GM21390 (cell line): ENCODE data around the gene XDH.

ENCODE experiments used
- ATAC-seq: cut with Tn5 transposase; IDR thresholded peaks from one replicate; pipeline ENCODE4 v1.9.1; 2021; ENCODE audit not compliant: unreplicated experiment

The XDH gene

GRCh38 chr2:31414601-31415241, at the start of gene XDH:
Gene XDH (minus strand): TSS chr2:31414742. CDS start chr2:31414666, 76 bp downstream.
- no peak for ATAC-seq

- ATAC-seq = no peak
These were observed 43.1 kb upstream of the XDH start for GRCh38 chr2:31457651-31458050.

- ATAC-seq = no peak
These were observed 32.3 kb upstream of the XDH start for GRCh38 chr2:31446848-31447247.

- ATAC-seq = no peak
These were observed 27.8 kb upstream of the XDH start for GRCh38 chr2:31442376-31442775.

GRCh38 chr2:31440764-31441163, 26.2 kb upstream of the XDH start:
- no peak for ATAC-seq

- ATAC-seq = no peak
These were observed 20.4 kb upstream of the XDH start for GRCh38 chr2:31434911-31435310.

- ATAC-seq = no peak
These were observed 19.0 kb upstream of the XDH start for GRCh38 chr2:31433541-31433940.

GRCh38 chr2:31430439-31431165, 16.1 kb upstream of the XDH start:
- ATAC-seq = no peak

GRCh38 chr2:31429759-31430438, 15.4 kb upstream of the XDH start:
- no peak for ATAC-seq

- ATAC-seq = no peak
These were observed 14.5 kb upstream of the XDH start for GRCh38 chr2:31429040-31429439.

GRCh38 chr2:31428001-31428418, 13.5 kb upstream of the XDH start:
- ATAC-seq = no peak

GRCh38 chr2:31426096-31426495, 11.6 kb upstream of the XDH start:
- ATAC-seq = no peak

- no peak for ATAC-seq
These were observed 7.1 kb upstream of the XDH start for GRCh38 chr2:31421634-31422033.

- ATAC-seq = no peak
These were observed 6.4 kb upstream of the XDH start for GRCh38 chr2:31420936-31421335.

GRCh38 chr2:31419386-31419785, 4.8 kb upstream of the XDH start:
- no peak for ATAC-seq

- ATAC-seq = no peak
These were observed 879 bp upstream of the XDH start for GRCh38 chr2:31415421-31415820.

GRCh38 chr2:31413862-31414550, 536 bp downstream of the XDH start:
- ATAC-seq = no peak

GRCh38 chr2:31413025-31413424, 1.5 kb downstream of the XDH start:
- ATAC-seq = no peak

GRCh38 chr2:31411771-31412170, 2.8 kb downstream of the XDH start:
- no peak for ATAC-seq

GRCh38 chr2:31406593-31407385, 7.8 kb downstream of the XDH start:
- no peak for ATAC-seq

- no peak for ATAC-seq
These were observed 9.7 kb downstream of the XDH start for GRCh38 chr2:31404827-31405226.
